Panc1 (cell line): ENCODE measurements around the gene NXPE3. TPM values are rescaled to one million over a fixed set of nuclear protein-coding genes. Genes with fewer than 3 reads are reported as not detected.

Source experiments
- ATAC-seq: fragments of 200-7000 bp; cut with Tn5 transposase; 2 replicates; pipeline ENCODE4 v1.9.1; 2020; ENCODE audit warnings: mild to moderate bottlenecking, moderate library complexity
- Bru-seq: library from RNA; stranded (reverse); fragments of 400-500 nt; gene quantifications from one replicate; lab custom pipeline; 2021; lab: Mats Ljungman, UMichigan
- BruChase-seq, 2 experiments: library from RNA; stranded (reverse); fragments of 400-500 nt; gene quantifications; one replicate each; lab custom pipeline; 2021; lab: Mats Ljungman, UMichigan
- BruUV-seq: library from RNA; stranded (reverse); fragments of 400-500 nt; replicated peaks from 2 replicates; lab custom pipeline; 2021; lab: Mats Ljungman, UMichigan
- CTCF ChIA-PET: fragments of 300-600 bp; sonication (Branson Sonifier 250); formaldehyde crosslinking; loops from one replicate; lab custom pipeline; 2022; ENCODE audit warnings: antibody characterized with exemption; lab: Charles Lee
- POLR2A ChIA-PET: fragments of 300-600 bp; sonication (Branson Sonifier 250); formaldehyde crosslinking; loops from one replicate; lab custom pipeline; 2022; ENCODE audit warnings: antibody characterized with exemption; lab: Charles Lee
- DNase-seq: peaks from one replicate; pipeline ENCODE4 v3.0.0-alpha.2; 2010; ENCODE audit warnings: low read depth, low spot score
- H3K27ac ChIP-seq: 2 replicates; pipeline ENCODE4 v1.5.1; 2011; ENCODE audit warnings: mild to moderate bottlenecking, low read length, inconsistent platforms
- H3K27me3 ChIP-seq: fragments of 200-500 bp; sonication (Bioruptor generic); 2 replicates; pipeline ENCODE4 v1.6.0; 2014; ENCODE audit warnings: low read length, inconsistent platforms; ENCODE audit not compliant: control insufficient read depth, insufficient read depth
- H3K36me3 ChIP-seq: fragments of 200-500 bp; sonication (Bioruptor generic); 2 replicates; pipeline ENCODE4 v1.5.1; 2014; ENCODE audit warnings: inconsistent platforms, mild to moderate bottlenecking, low read length, moderate library complexity; ENCODE audit not compliant: control insufficient read depth, insufficient read depth
- H3K4me1 ChIP-seq: 2 replicates; pipeline ENCODE4 v1.5.1; 2011; ENCODE audit warnings: inconsistent platforms, mild to moderate bottlenecking, low read length, moderate library complexity; ENCODE audit not compliant: control insufficient read depth, insufficient read depth
- H3K4me3 ChIP-seq, 2 experiments: 2 replicates each; pipeline ENCODE4 v1.5.1; 2011 to 2012; ENCODE audit warnings: low read depth in 2 of 2, low read length in 2 of 2, mild to moderate bottlenecking in 2 of 2, inconsistent platforms in 1 of 2, moderate library complexity in 1 of 2
- H3K9me3 ChIP-seq: fragments of 200-500 bp; sonication (Bioruptor generic); 2 replicates; pipeline ENCODE4 v1.5.1; 2014; ENCODE audit warnings: low read depth, mild to moderate bottlenecking, inconsistent platforms, low read length, moderate library complexity; ENCODE audit not compliant: control insufficient read depth, insufficient read depth
- CTCF ChIP-seq: fragments of 450-650 bp; IDR thresholded peaks from 2 replicates; pipeline ENCODE4 v1.5.1; 2017; ENCODE audit warnings: mild to moderate bottlenecking
- POLR2AphosphoS5 ChIP-seq: IDR thresholded peaks from 2 replicates; pipeline ENCODE4 v1.6.1; 2012; ENCODE audit warnings: mild to moderate bottlenecking, low read depth, low read length, moderate library complexity
- REST ChIP-seq, 2 experiments: IDR thresholded peaks; 2 replicates each; pipeline ENCODE4 v1.6.1; 2011 to 2012; ENCODE audit warnings: low read depth in 2 of 2, control low read depth in 1 of 2, low read length in 1 of 2, mild to moderate bottlenecking in 1 of 2, moderate library complexity in 1 of 2; ENCODE audit not compliant: insufficient read depth in 1 of 2
- SIN3A ChIP-seq: IDR thresholded peaks from 2 replicates; pipeline ENCODE4 v1.6.1; 2012; ENCODE audit warnings: low read depth, mild to moderate bottlenecking, low read length, moderate library complexity, borderline replicate concordance; ENCODE audit not compliant: insufficient read depth
- TCF7L2 ChIP-seq: IDR thresholded peaks from 2 replicates; pipeline ENCODE4 v1.6.1; 2011; ENCODE audit warnings: mild to moderate bottlenecking, low read depth, low read length, inconsistent platforms
- in situ Hi-C: cut with HindIII; loops from 2 replicates; pipeline ENCODE4 v1.10.0; 2016; ENCODE audit warnings: low sequenced_read_pairs, low pct_unique_long_range_greater_than_20kb
- intact Hi-C: fragments of 100-400 bp; cut with micrococcal nuclease; formaldehyde crosslinking; loops from one replicate; pipeline ENCODE4 v1.10.0; 2022; ENCODE audit not compliant: unreplicated experiment
- long read RNA-seq: library from polyadenylated mRNA; unstranded; transcript quantifications from one replicate; pipeline ENCODE4 v2.0.0, GENCODE V29; 2021; ENCODE audit not compliant: unreplicated experiment
- polyA plus RNA-seq: library from polyadenylated mRNA; unstranded; fragments of >200 nt; gene quantifications from one replicate; pipeline ENCODE4 v1.2.1, GENCODE V29; 2012; ENCODE audit warnings: missing spikeins; ENCODE audit not compliant: insufficient read length
- total RNA-seq: library from RNA; stranded (reverse); gene quantifications from one replicate; pipeline ENCODE4 v1.2.1, GENCODE V29; 2021; ENCODE audit not compliant: unreplicated experiment

NXPE3 gene
- total RNA-seq (30.4 TPM), Bru-seq, nascent RNA (percentile 76 among the genes with signal in this experiment), BruChase-seq, experiment 1, labeled RNA remaining after a 2-hour chase (percentile 81 among the genes with signal in this experiment), BruChase-seq, experiment 2, labeled RNA remaining after a 6-hour chase (percentile 90 among the genes with signal in this experiment)
- 19.0 TPM for polyA plus RNA-seq
- long read RNA-seq, full-length matches to known transcripts, result 92 of 147 reads
- long read RNA-seq, partial matches to known transcripts, result 10 of 147 reads
- long read RNA-seq, other reads (novel, unspliced or antisense), result 45 of 147 reads

- Histone ChIP-seq H3K27me3 (no peaks in the 10 kb centered on the region), H3K27ac (peak within 1 kb of the TSS; percentile 91), H3K36me3 (0 out of 2 replicates have a peak, but pooled peaks cover 3% of the 10 kb centered on the region), H3K9me3 (no peaks in the 10 kb centered on the region), H3K4me3 (peak within 1 kb of the TSS; percentile 70 to 76), H3K4me1 (peaks cover 23% of the 10 kb centered on the region)
- intact Hi-C loops, result no loop called here
- POLR2A ChIA-PET, result interaction anchor here (0.5 to 0.7 kb wide), 4 partner anchors 36 to 636 kb away, joined by 3 to 6 read pairs (median 4); no protein-coding TSS in a partner anchor
- BruUV-seq, result no TSS peak
- ATAC-seq, result peak; percentile 96
- TF ChIP-seq SIN3A (no peak), CTCF (no peak), REST (IDR thresholded peaks at IDR 0.05; ENCODE audit: insufficient read depth in 1 of 2, low read depth in 2 of 2, low read length in 1 of 2) (0 out of 4 replicates have a peak, but pooled peaks of 1 of the 2 experiments have one; percentile 1), TCF7L2 (0 out of 2 replicates have a peak, but pooled peaks have one; percentile 1), POLR2AphosphoS5 (peak; percentile 56; the same call in 1 of the 2 replicates)
- CTCF ChIA-PET, result interaction anchor here (0.6 kb wide), 1 partner anchor 26 kb away, joined by 4 read pairs; no protein-coding TSS in a partner anchor
- DNase-seq, result peak; percentile 47
- in situ Hi-C loops, result no loop called here
Observed at GRCh38 chr3:101779047-101779821, at the start of gene NXPE3. NXPE3 (plus strand) TSS chr3:101779211; CDS start chr3:101785597, 6,386 bp downstream.

DNA sequence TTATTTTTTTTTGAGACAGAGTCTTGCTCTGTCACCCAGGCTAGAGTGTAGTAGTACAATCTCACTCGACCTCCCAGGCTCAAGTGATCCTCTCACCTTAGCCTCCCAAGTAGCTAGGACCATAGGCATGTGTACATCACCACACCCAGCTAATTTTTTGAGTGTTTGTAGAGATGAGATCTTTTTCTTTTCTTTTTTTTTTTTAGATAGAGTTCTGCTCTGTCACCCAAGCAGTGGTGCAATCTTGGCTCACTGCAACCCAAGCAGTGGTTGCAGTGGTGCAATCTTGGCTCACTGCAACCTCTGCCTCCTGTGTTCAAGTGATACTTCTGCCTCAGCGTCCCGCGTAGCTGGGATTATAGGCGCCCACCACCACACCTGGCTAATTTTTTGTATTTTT lies 49.4 kb upstream of the NXPE3 start:
- DNase-seq (no peak), ATAC-seq (no peak)
- no peak for TF ChIP-seq TCF7L2
- TF ChIP-seq CTCF, result no peak
- TF ChIP-seq REST (IDR thresholded peaks at IDR 0.05; ENCODE audit: insufficient read depth in 1 of 2, low read depth in 2 of 2, low read length in 1 of 2), result no peak
- TF ChIP-seq SIN3A, result no peak
- no peak for TF ChIP-seq POLR2AphosphoS5
- POLR2A ChIA-PET, result interaction anchor here (0.6 kb wide), 1 partner anchor 10 kb away, joined by 3 read pairs; no protein-coding TSS in a partner anchor
- in situ Hi-C loops (no loop called here), intact Hi-C loops (no loop called here)
- BruUV-seq, result no TSS peak
- CTCF ChIA-PET, result no interaction called here
- Histone ChIP-seq H3K27ac (no peak overlapping the region), H3K36me3 (peaks cover 21% of the 10 kb centered on the region), H3K4me1 (peaks cover 13% of the 10 kb centered on the region; the same call in 1 of the 2 replicates), H3K9me3 (no peaks in the 10 kb centered on the region), H3K4me3 (no peak overlapping the region), H3K27me3 (no peaks in the 10 kb centered on the region)
